ENCODE results near the gene PLEK2. TPM values are rescaled to one million over a fixed set of nuclear protein-coding genes. Genes with fewer than 3 reads are reported as not detected.

Gene PLEK2
- total and polyA plus RNA-seq, 2 experiments from 2014 or later: 1.0 to 2.2 TPM

DNA sequence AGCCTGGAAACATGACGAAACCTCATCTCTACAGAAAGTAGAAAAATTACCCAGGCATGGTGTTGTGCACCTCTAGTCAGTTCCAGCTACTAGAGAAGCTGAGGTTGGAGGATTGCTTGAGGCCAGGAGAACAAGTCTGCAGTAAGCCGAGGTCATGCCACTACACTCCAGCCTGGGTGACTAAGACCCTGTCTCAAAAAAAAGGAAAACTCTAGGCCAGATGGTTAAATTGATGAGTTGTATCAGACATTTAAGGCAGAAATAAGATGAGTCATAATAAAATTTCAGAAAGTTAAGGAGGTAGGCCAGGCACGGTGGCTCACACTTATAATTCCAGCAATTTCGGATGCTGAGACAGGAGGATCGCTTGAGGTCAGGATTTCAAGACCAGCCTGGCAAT, 41.1 kb downstream of the PLEK2 start:
- H3K4me2 ChIP-seq: no peak overlapping the region
- no peaks in the 10 kb centered on the region for H3K9me3 Mint-ChIP-seq
- TF ChIP-seq EZH2phosphoT487 (IDR thresholded peaks at IDR 0.05; ENCODE audit: unreplicated experiment) (no peak), CREB1 (CRISPR knock-in tag; IDR thresholded peaks at IDR 0.05; ENCODE audit: low read depth) (no peak), ZNF331 (CRISPR knock-in tag; IDR thresholded peaks at IDR 0.05; ENCODE audit: low read depth) (no peak), POLR2AphosphoS5 (IDR thresholded peaks at IDR 0.05; ENCODE audit: low read depth) (no peak), STAT1 (IDR thresholded peaks at IDR 0.05; ENCODE audit: unreplicated experiment) (no peak), ZNF114 (CRISPR knock-in tag; IDR thresholded peaks at IDR 0.05) (no peak), REST (IDR thresholded peaks at IDR 0.05; ENCODE audit: unreplicated experiment) (no peak), ZNF462 (CRISPR knock-in tag; IDR thresholded peaks at IDR 0.05) (no peak), NANOG (IDR thresholded peaks at IDR 0.05; ENCODE audit: borderline replicate concordance) (no peak), EZH2 (IDR thresholded peaks at IDR 0.05; ENCODE audit: low read depth, unreplicated experiment) (no peak), JUNB (IDR thresholded peaks at IDR 0.05; ENCODE audit: unreplicated experiment) (no peak)
- TF ChIP-seq, protein P1, sequence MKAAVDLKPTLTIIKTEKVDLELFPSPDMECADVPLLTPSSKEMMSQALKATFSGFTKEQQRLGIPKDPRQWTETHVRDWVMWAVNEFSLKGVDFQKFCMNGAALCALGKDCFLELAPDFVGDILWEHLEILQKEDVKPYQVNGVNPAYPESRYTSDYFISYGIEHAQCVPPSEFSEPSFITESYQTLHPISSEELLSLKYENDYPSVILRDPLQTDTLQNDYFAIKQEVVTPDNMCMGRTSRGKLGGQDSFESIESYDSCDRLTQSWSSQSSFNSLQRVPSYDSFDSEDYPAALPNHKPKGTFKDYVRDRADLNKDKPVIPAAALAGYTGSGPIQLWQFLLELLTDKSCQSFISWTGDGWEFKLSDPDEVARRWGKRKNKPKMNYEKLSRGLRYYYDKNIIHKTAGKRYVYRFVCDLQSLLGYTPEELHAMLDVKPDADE (IDR thresholded peaks at IDR 0.05): no peak
- TF ChIP-seq, protein P2, sequence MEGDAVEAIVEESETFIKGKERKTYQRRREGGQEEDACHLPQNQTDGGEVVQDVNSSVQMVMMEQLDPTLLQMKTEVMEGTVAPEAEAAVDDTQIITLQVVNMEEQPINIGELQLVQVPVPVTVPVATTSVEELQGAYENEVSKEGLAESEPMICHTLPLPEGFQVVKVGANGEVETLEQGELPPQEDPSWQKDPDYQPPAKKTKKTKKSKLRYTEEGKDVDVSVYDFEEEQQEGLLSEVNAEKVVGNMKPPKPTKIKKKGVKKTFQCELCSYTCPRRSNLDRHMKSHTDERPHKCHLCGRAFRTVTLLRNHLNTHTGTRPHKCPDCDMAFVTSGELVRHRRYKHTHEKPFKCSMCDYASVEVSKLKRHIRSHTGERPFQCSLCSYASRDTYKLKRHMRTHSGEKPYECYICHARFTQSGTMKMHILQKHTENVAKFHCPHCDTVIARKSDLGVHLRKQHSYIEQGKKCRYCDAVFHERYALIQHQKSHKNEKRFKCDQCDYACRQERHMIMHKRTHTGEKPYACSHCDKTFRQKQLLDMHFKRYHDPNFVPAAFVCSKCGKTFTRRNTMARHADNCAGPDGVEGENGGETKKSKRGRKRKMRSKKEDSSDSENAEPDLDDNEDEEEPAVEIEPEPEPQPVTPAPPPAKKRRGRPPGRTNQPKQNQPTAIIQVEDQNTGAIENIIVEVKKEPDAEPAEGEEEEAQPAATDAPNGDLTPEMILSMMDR (conservative IDR thresholded peaks at IDR 0.05; ENCODE audit: low read depth in 2 of 2): no peak
- H3K27ac ChIP-seq (ENCODE audit: low read depth): no peak overlapping the region
- H3K27me3 Mint-ChIP-seq (ENCODE audit: insufficient read depth, low read depth, poor library complexity): no peaks in the 10 kb centered on the region
- no peaks in the 10 kb centered on the region for H3K4me1 ChIP-seq (ENCODE audit: insufficient read depth)
- peaks cover 54% of the 10 kb centered on the region for H3K36me3 ChIP-seq (ENCODE audit: insufficient read depth)
- peaks cover 16% of the 10 kb centered on the region for H4K20me1 ChIP-seq (replicated peaks; ENCODE audit: insufficient read depth)
- H3K36me3 Mint-ChIP-seq (ENCODE audit: low read depth): peaks cover 74% of the 10 kb centered on the region
- no peak overlapping the region for H3K4me3 ChIP-seq
- no peaks in the 10 kb centered on the region for H3K27me3 ChIP-seq (ENCODE audit: insufficient read depth)
- H2AFZ ChIP-seq: no peak overlapping the region
- H3K9me2 ChIP-seq (ENCODE audit: insufficient read depth): no peaks in the 10 kb centered on the region
- no peak overlapping the region for H3K4me3 Mint-ChIP-seq
- H3K79me2 ChIP-seq (replicated peaks; ENCODE audit: insufficient read depth): peaks cover 20% of the 10 kb centered on the region
- ATAC-seq (no peak), DNase-seq (ENCODE audit: low spot score) (no peak)
- no peaks in the 10 kb centered on the region for H3F3A ChIP-seq (replicated peaks; ENCODE audit: low read depth)
- no peaks in the 10 kb centered on the region for H3K4me1 Mint-ChIP-seq
- no peak overlapping the region for H3K27ac Mint-ChIP-seq
